ENCODE data around the gene CFAP68.

DNA sequence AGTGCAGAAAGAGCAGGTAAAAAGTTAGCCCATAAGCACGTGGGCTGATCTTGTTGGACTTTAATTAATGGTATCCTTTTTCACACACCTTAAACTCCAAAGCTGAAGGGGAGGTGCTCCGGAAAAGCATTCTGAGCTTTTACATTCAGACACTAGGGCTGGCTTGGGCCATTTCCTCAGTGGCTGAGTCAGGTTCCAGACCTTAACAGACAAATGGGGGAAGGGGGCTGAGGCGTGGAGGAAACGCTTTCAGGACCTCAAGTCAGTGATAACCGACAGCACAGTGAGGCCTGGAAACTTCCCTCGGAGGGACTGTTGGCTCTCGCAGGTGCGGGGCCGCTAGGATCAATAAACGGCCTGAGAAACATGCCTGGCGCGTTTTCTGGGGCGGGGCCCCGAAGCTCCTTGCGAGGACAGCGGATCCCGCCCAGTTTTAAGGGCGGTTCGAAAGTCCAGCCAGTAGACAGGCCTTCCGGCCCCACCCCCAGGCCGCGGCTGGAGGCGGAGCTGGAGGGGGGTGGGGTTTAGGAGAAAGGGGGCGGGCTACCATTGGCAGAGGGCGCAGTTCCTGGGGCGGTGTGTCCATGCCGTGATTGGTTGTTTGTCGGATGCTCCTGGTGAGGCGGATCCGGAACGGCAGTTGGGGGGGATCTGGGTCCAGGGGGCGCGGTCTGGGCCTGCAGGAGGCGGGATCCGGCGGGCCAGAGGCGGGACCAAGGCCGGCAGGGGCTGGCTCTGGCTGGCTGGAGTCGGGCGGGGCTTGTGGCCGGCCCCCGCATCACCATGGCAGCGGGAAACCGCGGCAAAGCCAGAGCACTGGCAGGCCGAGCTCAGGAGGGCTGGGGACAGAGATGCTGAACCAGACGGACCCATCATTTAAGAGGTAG, 47.4 kb downstream of the CFAP68 start:
- TF ChIP-seq, protein P1, sequence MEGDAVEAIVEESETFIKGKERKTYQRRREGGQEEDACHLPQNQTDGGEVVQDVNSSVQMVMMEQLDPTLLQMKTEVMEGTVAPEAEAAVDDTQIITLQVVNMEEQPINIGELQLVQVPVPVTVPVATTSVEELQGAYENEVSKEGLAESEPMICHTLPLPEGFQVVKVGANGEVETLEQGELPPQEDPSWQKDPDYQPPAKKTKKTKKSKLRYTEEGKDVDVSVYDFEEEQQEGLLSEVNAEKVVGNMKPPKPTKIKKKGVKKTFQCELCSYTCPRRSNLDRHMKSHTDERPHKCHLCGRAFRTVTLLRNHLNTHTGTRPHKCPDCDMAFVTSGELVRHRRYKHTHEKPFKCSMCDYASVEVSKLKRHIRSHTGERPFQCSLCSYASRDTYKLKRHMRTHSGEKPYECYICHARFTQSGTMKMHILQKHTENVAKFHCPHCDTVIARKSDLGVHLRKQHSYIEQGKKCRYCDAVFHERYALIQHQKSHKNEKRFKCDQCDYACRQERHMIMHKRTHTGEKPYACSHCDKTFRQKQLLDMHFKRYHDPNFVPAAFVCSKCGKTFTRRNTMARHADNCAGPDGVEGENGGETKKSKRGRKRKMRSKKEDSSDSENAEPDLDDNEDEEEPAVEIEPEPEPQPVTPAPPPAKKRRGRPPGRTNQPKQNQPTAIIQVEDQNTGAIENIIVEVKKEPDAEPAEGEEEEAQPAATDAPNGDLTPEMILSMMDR (conservative IDR thresholded peaks at IDR 0.05 in 1 of 2, IDR thresholded peaks at IDR 0.05 in 1 of 2; ENCODE audit: extremely low read depth in 1 of 2, insufficient read depth in 1 of 2, low read depth in 1 of 2, low read length in 2 of 2): peak in 1 of 2 donors; percentile 3
- no peak for TF ChIP-seq EZH2 (IDR thresholded peaks at IDR 0.05; ENCODE audit: borderline replicate concordance, low read length)
